MM.1S (cell line): Measurements from ENCODE around the gene CEP72.

ENCODE experiments used
- DNase-seq: peaks from one replicate; pipeline ENCODE4 v3.0.0-alpha.2; 2015
- H2AFZ ChIP-seq: fragments of 300-600 bp; sonication (generic); 2 replicates; pipeline ENCODE4 v1.6.0; 2016; ENCODE audit warnings: antibody characterized with exemption, low read length
- H3F3A ChIP-seq: fragments of 300-600 bp; sonication (generic); 2 replicates; pipeline ENCODE4 v1.6.1; 2016; ENCODE audit warnings: mild to moderate bottlenecking, antibody characterized with exemption, low read length, moderate library complexity, mixed read lengths; ENCODE audit not compliant: insufficient read depth
- H3K27ac ChIP-seq: fragments of 300-600 bp; sonication (generic); 2 replicates; pipeline ENCODE4 v1.5.1; 2016; ENCODE audit warnings: mild to moderate bottlenecking, low read length
- H3K27me3 ChIP-seq: fragments of 300-600 bp; sonication (generic); replicated peaks from 2 replicates; pipeline ENCODE4 v1.6.0; 2016; ENCODE audit warnings: low read length; ENCODE audit not compliant: insufficient read depth
- H3K36me3 ChIP-seq: fragments of 300-600 bp; sonication (generic); replicated peaks from 2 replicates; pipeline ENCODE4 v1.6.1; 2016; ENCODE audit warnings: mild to moderate bottlenecking, low read length, mixed read lengths; ENCODE audit not compliant: insufficient read depth
- H3K4me1 ChIP-seq: fragments of 300-600 bp; sonication (generic); 2 replicates; pipeline ENCODE4 v1.6.1; 2016; ENCODE audit warnings: low read length, mixed read lengths
- H3K4me2 ChIP-seq: fragments of 300-600 bp; sonication (generic); 2 replicates; pipeline ENCODE4 v1.6.0; 2016; ENCODE audit warnings: low read depth, low read length
- H3K4me3 ChIP-seq: fragments of 300-600 bp; sonication (generic); 2 replicates; pipeline ENCODE4 v1.5.1; 2016; ENCODE audit warnings: low read length, mixed read lengths
- H3K79me2 ChIP-seq: fragments of 300-600 bp; sonication (generic); 2 replicates; pipeline ENCODE4 v1.6.1; 2016; ENCODE audit warnings: mixed run types, low read length, mixed read lengths
- H3K9ac ChIP-seq: fragments of 300-600 bp; sonication (generic); 2 replicates; pipeline ENCODE4 v1.6.1; 2016; ENCODE audit warnings: low read length, mixed read lengths
- H3K9me2 ChIP-seq: fragments of 300-600 bp; sonication (generic); replicated peaks from 2 replicates; pipeline ENCODE4 v1.6.1; 2016; ENCODE audit warnings: mild to moderate bottlenecking, low read length, mixed read lengths; ENCODE audit not compliant: insufficient read depth
- H3K9me3 ChIP-seq: fragments of 300-600 bp; sonication (generic); replicated peaks from 2 replicates; pipeline ENCODE4 v1.6.1; 2016; ENCODE audit warnings: mild to moderate bottlenecking, low read length, mixed read lengths; ENCODE audit not compliant: insufficient read depth
- H4K20me1 ChIP-seq: fragments of 300-600 bp; sonication (generic); 2 replicates; pipeline ENCODE4 v1.6.1; 2016; ENCODE audit warnings: mild to moderate bottlenecking, low read length, moderate library complexity, mixed read lengths; ENCODE audit not compliant: insufficient read depth
- CTCF ChIP-seq: fragments of 300-600 bp; sonication (generic); IDR thresholded peaks from 2 replicates; pipeline ENCODE4 v1.5.1; 2016; ENCODE audit warnings: antibody characterized with exemption, low read length, mixed read lengths
- EZH2 ChIP-seq: fragments of 300-600 bp; sonication (generic); optimal IDR thresholded peaks from 2 replicates; pipeline ENCODE3; 2017; ENCODE audit warnings: low read depth, mild to moderate bottlenecking, antibody characterized with exemption, low read length, mixed read lengths
- EZH2phosphoT487 ChIP-seq: fragments of 300-600 bp; sonication (generic); IDR thresholded peaks from 2 replicates; pipeline ENCODE4 v1.6.1; 2018; ENCODE audit warnings: antibody characterized with exemption, low read length

Gene CEP72

GRCh38 chr5:611731-612486 is at the start of gene CEP72:
Gene CEP72 (plus strand): TSS chr5:612340. CDS start chr5:612362, 22 bp downstream.
- peaks cover 15% of the 10 kb centered on the region for H3K4me1 ChIP-seq
- DNase-seq = peak; percentile 90
- no peaks in the 10 kb centered on the region for H4K20me1 ChIP-seq
- H3K9me3 ChIP-seq = no peaks in the 10 kb centered on the region
- no peak for TF ChIP-seq EZH2phosphoT487
- no peak for TF ChIP-seq CTCF
- H3K36me3 ChIP-seq = no peaks in the 10 kb centered on the region; the same call in 1 of the 2 replicates
- H3K27ac ChIP-seq = no peak within 1 kb of the TSS
- peak within 1 kb of the TSS; percentile 67 for H3K9ac ChIP-seq
- H3K4me2 ChIP-seq = peak within 1 kb of the TSS; percentile 97
- H3F3A ChIP-seq = peaks cover 11% of the 10 kb centered on the region
- H2AFZ ChIP-seq = peak within 1 kb of the TSS; percentile 83
- no peaks in the 10 kb centered on the region for H3K27me3 ChIP-seq
- H3K9me2 ChIP-seq = no peaks in the 10 kb centered on the region
- H3K79me2 ChIP-seq = peaks cover 52% of the 10 kb centered on the region
- H3K4me3 ChIP-seq = peak within 1 kb of the TSS; percentile 93

- H3K27me3 ChIP-seq = peaks cover 43% of the 10 kb centered on the region
- no peaks in the 10 kb centered on the region for H3K36me3 ChIP-seq
- no peak overlapping the region for H3K4me2 ChIP-seq
- no peak overlapping the region for H3K9ac ChIP-seq
- no peaks in the 10 kb centered on the region for H4K20me1 ChIP-seq
- no peak overlapping the region for H3K4me3 ChIP-seq
- DNase-seq = no peak
- H3K4me1 ChIP-seq = no peaks in the 10 kb centered on the region
- H3K9me2 ChIP-seq = no peaks in the 10 kb centered on the region
- no peak overlapping the region for H2AFZ ChIP-seq
- H3F3A ChIP-seq = no peaks in the 10 kb centered on the region
- TF ChIP-seq CTCF (no peak), EZH2 (no peak), EZH2phosphoT487 (no peak)
- no peak overlapping the region for H3K27ac ChIP-seq
- H3K9me3 ChIP-seq = no peaks in the 10 kb centered on the region
- no peaks in the 10 kb centered on the region for H3K79me2 ChIP-seq
These were observed 46.2 kb upstream of the CEP72 start for GRCh38 chr5:565782-566440.

- Histone ChIP-seq H3K27me3 (peaks cover 43% of the 10 kb centered on the region), H3K79me2 (no peaks in the 10 kb centered on the region), H4K20me1 (no peaks in the 10 kb centered on the region), H3F3A (no peaks in the 10 kb centered on the region), H3K9me3 (no peaks in the 10 kb centered on the region), H3K27ac (no peak overlapping the region), H3K4me2 (no peak overlapping the region), H3K4me3 (no peak overlapping the region), H3K4me1 (no peaks in the 10 kb centered on the region), H3K36me3 (no peaks in the 10 kb centered on the region), H2AFZ (no peak overlapping the region), H3K9me2 (no peaks in the 10 kb centered on the region), H3K9ac (no peak overlapping the region)
- no peak for DNase-seq
- no peak for TF ChIP-seq EZH2phosphoT487
- no peak for TF ChIP-seq EZH2
- no peak for TF ChIP-seq CTCF
These were observed 45.4 kb upstream of the CEP72 start for GRCh38 chr5:566636-567309.
